ENCODE results near the gene CMIP.

- TF ChIP-seq CTCF (IDR thresholded peaks at IDR 0.05) (no peak), POLR2A (IDR thresholded peaks at IDR 0.05) (no peak)
Measured at GRCh38 chr16:81526199-81526598, 81.6 kb downstream of the CMIP start.
